Vagina (tissue), 2 donors: ENCODE results near the gene PAPPA2.

ENCODE experiments used
- CTCF ChIP-seq, 3 experiments: fragments of 450-650 bp in 2 of 3; fragments of 200-600 bp in 1 of 3; sonication (generic) in 1 of 3; IDR thresholded peaks; one replicate each; pipeline ENCODE4 v1.5.1; 2017 to 2019; ENCODE audit warnings: antibody characterized with exemption in 3 of 3, mild to moderate bottlenecking in 2 of 3, moderate library complexity in 2 of 3
- POLR2A ChIP-seq, 2 donors: fragments of 450-650 bp; IDR thresholded peaks; one replicate each; pipeline ENCODE4 v1.6.1; 2017; ENCODE audit warnings: antibody characterized with exemption in 2 of 2, mild to moderate bottlenecking in 2 of 2, moderate library complexity in 2 of 2

- TF ChIP-seq POLR2A (IDR thresholded peaks at IDR 0.05) = no peak
- no peak for TF ChIP-seq CTCF (IDR thresholded peaks at IDR 0.05)
Measured at GRCh38 chr1:176785791-176786190, 322.8 kb downstream of the PAPPA2 start.
